ENCODE data around the gene COPS6. TPM values are rescaled to one million over a fixed set of nuclear protein-coding genes. Genes with fewer than 3 reads are reported as not detected.

The COPS6 gene
- total and polyA plus RNA-seq, 2 of the 4 experiments (the other 2 are of a cell fraction): 185 to 325 TPM

DNA sequence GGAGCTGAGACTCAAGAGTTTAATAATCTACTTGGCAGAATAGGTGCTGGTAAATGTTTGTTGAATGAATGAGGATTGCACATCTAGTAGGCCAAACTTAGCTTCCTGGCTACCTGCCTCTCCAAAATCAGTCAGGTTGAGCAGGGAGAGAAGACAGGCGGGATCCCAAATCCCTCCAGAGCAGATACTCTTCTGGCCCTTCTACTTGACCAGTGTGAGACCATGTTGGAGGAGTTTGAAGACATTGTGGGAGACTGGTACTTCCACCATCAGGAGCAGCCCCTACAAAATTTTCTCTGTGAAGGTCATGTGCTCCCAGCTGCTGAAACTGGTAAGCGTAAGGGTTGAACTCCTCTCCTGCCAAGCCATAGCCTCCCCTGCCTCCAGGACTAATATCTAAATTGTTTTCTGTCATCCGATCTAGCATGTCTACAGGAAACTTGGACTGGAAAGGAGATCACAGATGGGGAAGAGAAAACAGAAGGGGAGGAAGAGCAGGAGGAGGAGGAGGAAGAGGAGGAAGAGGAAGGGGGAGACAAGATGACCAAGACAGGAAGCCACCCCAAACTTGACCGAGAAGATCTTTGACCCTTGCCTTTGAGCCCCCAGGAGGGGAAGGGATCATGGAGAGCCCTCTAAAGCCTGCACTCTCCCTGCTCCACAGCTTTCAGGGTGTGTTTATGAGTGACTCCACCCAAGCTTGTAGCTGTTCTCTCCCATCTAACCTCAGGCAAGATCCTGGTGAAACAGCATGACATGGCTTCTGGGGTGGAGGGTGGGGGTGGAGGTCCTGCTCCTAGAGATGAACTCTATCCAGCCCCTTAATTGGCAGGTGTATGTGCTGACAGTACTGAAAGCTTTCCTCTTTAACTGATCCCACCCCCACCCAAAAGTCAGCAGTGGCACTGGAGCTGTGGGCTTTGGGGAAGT, 35.8 kb downstream of the COPS6 start:
- BruUV-seq (replicated peaks): TSS peak; percentile 82
- Histone ChIP-seq H3K9me3 (ENCODE audit: control insufficient read depth, insufficient read depth, low read length) (no peaks in the 10 kb centered on the region), H4K91ac (ENCODE audit: insufficient read depth, low read depth, low read length) (no peak overlapping the region), H3K9me1 (ENCODE audit: insufficient read depth, low read length) (peaks cover 11% of the 10 kb centered on the region), H4K5ac (ENCODE audit: low read depth, low read length) (no peak overlapping the region), H3K14ac (replicated peaks; ENCODE audit: low read depth, low read length) (no peak overlapping the region), H4K20me1 (ENCODE audit: insufficient read depth, low read length) (no peaks in the 10 kb centered on the region; the same call in 1 of the 2 replicates), H3K27me3 (ENCODE audit: control insufficient read depth, insufficient read depth, low read length) (no peaks in the 10 kb centered on the region), H4K8ac (ENCODE audit: low read depth in 2 of 2, low read length in 2 of 2) (no peak overlapping the region), H2BK120ac (ENCODE audit: low read depth, low read length) (no peak overlapping the region), H3K4me1 (ENCODE audit: control insufficient read depth, insufficient read depth, low read length) (peaks cover 6% of the 10 kb centered on the region; the same call in 1 of the 2 replicates), H3K4me3 (ENCODE audit: insufficient read depth, low read depth, low read length) (no peak overlapping the region), H3K23ac (ENCODE audit: low read depth, low read length) (no peak overlapping the region; the same call in 1 of the 2 replicates), H2BK20ac (ENCODE audit: low read depth, low read length) (no peak overlapping the region), H3K79me1 (ENCODE audit: low read depth in 1 of 2, low read length in 2 of 2) (peaks cover 26 to 62% of the 10 kb centered on the region in 2 experiments), H3K9ac (ENCODE audit: low read depth, low read length) (no peak overlapping the region), H2BK5ac (ENCODE audit: low read depth, low read length, poor library complexity, severe bottlenecking) (no peak overlapping the region), H3K18ac (ENCODE audit: low read depth, low read length) (no peak overlapping the region), H2AK9ac (replicated peaks; ENCODE audit: low read depth, low read length, poor library complexity) (peak overlapping the region; percentile 75), H3K4me2 (ENCODE audit: low read depth, low read length) (no peak overlapping the region), H3K4ac (ENCODE audit: low read depth, low read length) (no peak overlapping the region), H3K56ac (ENCODE audit: extremely low read depth, insufficient read depth, low read length) (no peak overlapping the region), H2BK15ac (ENCODE audit: low read depth, low read length) (no peak overlapping the region), H3K36me3 (ENCODE audit: control insufficient read depth, insufficient read depth, low read length) (peaks cover 4% of the 10 kb centered on the region; the same call in 1 of the 2 replicates), H3K27ac (ENCODE audit: insufficient read depth, low read length) (no peak overlapping the region), H2AFZ (replicated peaks; ENCODE audit: low read length, poor library complexity) (no peak overlapping the region), H2AK5ac (ENCODE audit: low read depth, low read length) (no peak overlapping the region)
- ATAC-seq (ENCODE audit: low read depth): no peak
- DNase-seq: no peak
- ChIA-PET CTCF (no interaction called here), POLR2A (ENCODE audit: unreplicated experiment) (no interaction called here)
- dilution Hi-C loops (cut with HindIII; ENCODE audit: low sequenced_read_pairs, unreplicated experiment): no loop called here
- in situ Hi-C loops (cut with MboI; ENCODE audit: low sequenced_read_pairs): no loop called here
- no CpG with 5 or more reads among the region's 4 CpGs for WGBS, 2 experiments (ENCODE audit: extremely low coverage in 2 of 2, insufficient read length in 1 of 2)
- intact Hi-C loops (cut with micrococcal nuclease): no loop called here
- TF ChIP-seq CHD1 (IDR thresholded peaks at IDR 0.05; ENCODE audit: low read depth, low read length): no peak
- no peak for TF ChIP-seq FOS (IDR thresholded peaks at IDR 0.05; ENCODE audit: low read depth, low read length)
- no peak for TF ChIP-seq POLR2A (IDR thresholded peaks at IDR 0.05; ENCODE audit: low read depth, low read length)
- TF ChIP-seq CTCF (conservative IDR thresholded peaks at IDR 0.05; ENCODE audit: low read depth, low read length): no peak
- no peak for TF ChIP-seq RAD21 (IDR thresholded peaks at IDR 0.05; ENCODE audit: low read length)
- no peak for TF ChIP-seq RCOR1 (IDR thresholded peaks at IDR 0.05; ENCODE audit: insufficient replicate concordance, low read length)
- no peak for TF ChIP-seq ELK1 (IDR thresholded peaks at IDR 0.05; ENCODE audit: borderline replicate concordance, low read depth, low read length)
- TF ChIP-seq MXI1 (IDR thresholded peaks at IDR 0.05; ENCODE audit: borderline replicate concordance, low read depth, low read length): no peak
- no peak for TF ChIP-seq CEBPB (IDR thresholded peaks at IDR 0.05; ENCODE audit: low read depth, low read length)
- no peak for TF ChIP-seq SMC3 (IDR thresholded peaks at IDR 0.05; ENCODE audit: low read depth, low read length)
- TF ChIP-seq NFE2L2 (IDR thresholded peaks at IDR 0.05; ENCODE audit: low read depth, low read length): no peak
- no peak for TF ChIP-seq RFX5 (IDR thresholded peaks at IDR 0.05; ENCODE audit: low read depth, low read length)
- TF ChIP-seq MAZ (IDR thresholded peaks at IDR 0.05; ENCODE audit: borderline replicate concordance, low read depth, low read length): no peak
- TF ChIP-seq USF2 (IDR thresholded peaks at IDR 0.05; ENCODE audit: low read depth, low read length): no peak
